IPS-NIHi11 (cell line): ENCODE data around the gene LRP8.

Source experiments
- DNase-seq: peaks from one replicate; pipeline ENCODE4 v3.0.0; 2012; ENCODE audit warnings: mixed read lengths, low spot score

LRP8 gene

DNA sequence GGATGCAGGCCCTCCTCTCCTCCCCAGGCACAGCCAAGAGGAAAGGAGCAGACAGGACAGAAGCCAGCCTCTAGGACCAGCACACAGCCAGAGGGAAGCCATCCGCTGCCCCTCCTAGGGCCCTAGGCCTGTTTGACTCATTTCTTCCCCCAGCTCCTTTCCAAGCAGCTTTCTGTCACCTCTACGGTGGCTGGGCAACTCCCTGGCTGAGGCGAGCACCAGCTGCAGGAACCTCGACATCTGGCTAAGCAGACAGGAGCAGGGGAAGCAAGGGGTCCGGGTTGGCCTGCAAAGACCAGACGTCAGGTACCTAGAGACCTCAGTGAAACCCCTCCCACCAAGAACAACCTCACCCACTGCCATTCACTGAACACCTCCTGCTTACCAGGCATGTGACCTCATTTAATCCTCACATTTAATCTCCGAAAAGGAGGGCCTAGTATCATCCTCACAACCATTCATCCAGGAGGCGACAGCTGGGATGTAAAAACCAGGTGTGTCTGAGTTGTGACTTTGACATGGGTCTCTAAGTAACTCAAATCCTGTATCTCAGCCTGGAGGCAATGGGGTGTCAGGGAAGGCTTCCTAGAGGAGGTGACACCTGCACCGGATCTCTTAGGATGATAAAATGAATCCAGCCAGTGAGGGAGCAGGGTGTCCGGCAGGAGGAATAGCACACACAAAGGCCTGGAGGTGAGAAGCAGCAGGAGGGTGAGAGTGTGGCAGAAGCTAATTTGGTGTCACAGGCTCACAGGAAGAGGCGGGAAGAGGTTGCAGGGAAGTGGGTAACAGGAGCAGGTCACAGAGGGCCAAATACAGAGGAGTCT, 5.9 kb downstream of the LRP8 start:
- no peak for DNase-seq

DNA sequence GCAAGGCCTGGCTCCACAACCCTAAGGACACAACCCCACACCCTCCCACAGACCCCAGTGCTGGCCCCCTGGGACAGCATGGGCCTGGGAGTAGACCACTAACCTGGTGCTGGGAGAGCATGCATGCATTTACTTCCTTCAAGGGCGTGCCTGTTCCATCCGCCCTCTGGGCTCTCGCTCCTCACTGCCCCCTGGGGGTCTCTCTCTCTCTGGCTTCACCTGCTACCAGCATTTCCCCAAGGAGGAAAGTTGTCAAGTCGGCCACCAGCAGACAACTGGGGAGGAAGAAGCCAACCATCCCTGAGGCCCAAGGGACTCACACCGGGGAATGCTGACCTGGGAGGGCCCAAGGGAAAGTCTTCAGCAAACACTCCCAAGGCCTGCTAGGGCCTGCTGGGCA, 6.5 kb downstream of the LRP8 start:
- peak; percentile 64 for DNase-seq

DNA sequence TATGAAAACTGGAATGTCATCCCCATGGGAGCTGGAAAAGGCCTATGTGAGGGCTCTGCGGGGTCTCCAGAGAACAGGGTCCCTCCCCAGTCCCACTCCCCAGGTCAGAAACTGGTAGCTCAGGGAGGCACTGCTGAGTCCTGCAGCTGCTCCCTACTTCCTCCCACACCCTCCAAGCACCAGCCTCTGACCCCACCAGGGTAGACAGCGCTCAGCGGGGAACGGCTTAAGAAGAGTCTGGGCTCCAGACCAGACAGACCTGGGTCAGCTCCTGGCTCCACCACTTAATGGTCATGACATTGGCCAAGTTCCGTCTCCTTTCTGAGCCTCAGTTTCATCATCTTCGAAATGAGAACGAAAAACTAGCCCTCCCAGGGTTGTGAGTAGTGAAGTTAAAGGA, 7.2 kb downstream of the LRP8 start:
- no peak for DNase-seq

DNA sequence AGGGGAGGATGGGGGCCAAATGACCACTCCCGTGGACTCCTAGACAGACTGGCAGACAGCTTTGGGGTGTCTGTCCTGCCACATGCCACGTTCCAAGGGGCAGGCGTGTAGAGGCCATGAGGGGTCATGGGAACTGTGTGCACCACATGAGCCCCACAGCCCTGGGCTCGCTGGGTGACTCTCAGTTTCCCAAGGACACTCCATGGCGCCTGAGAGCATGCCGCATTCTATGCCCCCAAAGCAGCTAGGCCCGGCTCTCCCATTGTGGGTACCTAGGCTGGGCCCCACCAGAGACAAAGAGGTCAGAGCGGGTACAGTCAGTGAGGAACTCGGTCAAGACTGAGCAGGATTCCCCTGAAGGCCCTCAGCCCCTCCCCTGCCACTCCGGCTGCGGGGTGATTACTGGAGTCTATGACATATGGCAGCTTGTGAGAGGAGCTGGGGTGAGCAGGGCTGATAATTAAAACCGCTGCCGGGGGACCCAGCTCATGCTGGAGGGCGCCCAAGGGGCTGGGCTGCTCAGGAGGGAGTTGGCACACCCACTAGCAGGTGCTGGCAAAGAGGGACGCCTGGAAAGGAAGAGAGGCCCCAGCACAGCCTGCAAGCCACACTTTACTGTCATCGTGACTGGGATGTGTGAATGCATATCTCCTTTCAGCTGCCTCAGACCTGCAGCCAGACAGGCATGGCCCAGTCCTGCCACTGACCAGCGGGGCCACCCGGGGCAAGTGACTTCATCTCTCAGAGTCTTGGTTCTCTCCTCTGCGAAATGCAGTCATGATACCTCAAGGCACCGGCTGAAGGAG, 8.4 kb downstream of the LRP8 start:
- no peak for DNase-seq

DNA sequence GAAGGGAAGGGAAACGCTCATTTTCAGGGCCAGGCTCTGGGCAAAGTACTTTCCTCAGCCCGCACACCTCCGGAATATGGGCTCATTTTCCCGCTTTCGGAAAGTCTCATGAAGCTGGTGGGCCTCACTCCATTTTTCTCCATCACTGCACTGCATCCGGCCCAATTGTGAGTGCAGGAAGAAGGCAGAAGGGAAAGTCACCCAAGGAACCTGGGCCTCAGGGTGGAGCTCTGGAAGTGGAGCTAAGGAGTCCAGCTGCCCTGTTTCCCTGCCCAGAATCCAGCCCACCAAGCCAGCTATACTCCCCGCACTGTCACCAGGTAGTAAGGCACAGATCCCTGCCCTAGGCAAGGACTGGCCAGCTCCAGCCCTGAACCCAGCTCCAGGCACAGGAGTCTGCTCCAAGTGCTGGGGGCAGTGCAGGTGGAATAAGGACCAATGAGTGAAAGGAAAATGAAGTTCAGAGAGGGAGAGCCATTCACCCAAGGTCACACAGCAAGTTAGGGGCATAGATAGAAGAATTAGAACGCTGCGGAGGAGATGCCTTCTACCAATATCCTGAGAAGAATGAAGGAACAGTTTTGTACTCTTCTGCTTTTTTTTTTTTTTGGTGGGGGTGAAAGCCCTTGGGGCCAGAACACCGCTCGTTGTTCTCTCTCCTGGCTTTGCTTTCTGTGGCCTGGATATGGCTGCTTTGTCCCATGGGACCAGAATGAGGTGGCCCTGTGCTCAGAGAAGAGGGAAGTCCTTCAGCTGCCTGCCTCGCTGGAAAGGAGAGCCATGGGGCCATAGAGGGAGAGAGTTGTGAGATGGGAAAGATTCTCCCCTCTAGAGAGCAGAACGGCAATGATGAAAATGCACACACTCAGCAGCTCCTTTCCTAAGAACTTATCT, 10.0 kb downstream of the LRP8 start:
- DNase-seq: no peak

DNA sequence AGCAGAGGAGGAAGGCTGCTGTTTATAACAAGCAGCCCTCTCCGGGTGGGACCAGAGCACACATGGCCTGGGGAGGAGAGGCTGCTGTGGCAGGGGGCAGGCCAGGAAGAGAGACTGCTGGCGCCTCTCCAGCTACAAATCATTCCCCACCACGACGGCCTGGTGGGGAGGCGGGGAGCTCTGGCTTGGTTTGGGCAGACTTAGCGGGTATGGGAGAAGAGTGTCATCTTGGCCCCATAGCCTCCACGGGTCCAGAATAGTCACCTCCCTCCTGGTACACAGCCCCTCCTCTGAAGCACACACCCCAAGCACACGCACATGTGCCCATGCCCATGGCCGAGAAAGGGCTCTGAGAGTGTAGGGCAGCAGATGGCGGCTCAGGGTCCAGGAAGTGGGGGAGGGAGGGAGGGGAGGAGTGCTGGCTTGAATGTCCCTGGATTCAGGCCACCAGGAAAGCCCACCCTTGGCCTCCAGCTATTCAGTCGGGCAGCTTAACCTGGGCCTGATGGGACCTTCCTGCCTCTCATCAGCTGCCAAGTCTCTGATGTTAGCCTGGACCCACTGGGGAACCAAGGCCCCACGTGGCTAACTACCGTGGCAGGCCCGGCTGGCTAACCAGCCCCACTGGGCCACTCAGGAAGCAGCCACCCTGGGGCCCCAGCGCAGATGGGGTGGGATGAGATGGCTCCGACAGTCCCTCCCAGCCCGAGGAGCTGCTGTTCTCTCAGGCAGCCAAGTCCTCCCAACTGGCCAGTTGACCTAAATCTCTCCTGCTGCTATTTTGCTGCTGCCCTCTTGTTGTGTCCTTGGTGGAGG, 10.9 kb downstream of the LRP8 start:
- no peak for DNase-seq

DNA sequence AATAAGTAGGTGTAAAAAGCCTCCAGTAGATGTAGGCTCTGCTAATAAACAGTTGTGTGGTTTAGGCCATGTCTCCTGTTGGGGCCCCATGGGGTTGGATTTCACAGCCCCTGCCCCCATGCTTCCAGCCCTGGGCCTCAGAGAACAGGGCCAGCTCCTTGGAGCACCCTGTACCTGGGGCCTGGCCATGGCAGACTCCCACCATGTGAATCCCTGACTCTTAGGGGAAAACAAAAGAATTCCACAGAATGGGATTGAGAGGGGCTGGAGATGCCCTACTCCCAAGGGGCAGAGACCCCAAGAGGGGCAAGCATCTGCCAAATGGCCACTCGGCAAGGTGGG, 11.5 kb downstream of the LRP8 start:
- DNase-seq: no peak

DNA sequence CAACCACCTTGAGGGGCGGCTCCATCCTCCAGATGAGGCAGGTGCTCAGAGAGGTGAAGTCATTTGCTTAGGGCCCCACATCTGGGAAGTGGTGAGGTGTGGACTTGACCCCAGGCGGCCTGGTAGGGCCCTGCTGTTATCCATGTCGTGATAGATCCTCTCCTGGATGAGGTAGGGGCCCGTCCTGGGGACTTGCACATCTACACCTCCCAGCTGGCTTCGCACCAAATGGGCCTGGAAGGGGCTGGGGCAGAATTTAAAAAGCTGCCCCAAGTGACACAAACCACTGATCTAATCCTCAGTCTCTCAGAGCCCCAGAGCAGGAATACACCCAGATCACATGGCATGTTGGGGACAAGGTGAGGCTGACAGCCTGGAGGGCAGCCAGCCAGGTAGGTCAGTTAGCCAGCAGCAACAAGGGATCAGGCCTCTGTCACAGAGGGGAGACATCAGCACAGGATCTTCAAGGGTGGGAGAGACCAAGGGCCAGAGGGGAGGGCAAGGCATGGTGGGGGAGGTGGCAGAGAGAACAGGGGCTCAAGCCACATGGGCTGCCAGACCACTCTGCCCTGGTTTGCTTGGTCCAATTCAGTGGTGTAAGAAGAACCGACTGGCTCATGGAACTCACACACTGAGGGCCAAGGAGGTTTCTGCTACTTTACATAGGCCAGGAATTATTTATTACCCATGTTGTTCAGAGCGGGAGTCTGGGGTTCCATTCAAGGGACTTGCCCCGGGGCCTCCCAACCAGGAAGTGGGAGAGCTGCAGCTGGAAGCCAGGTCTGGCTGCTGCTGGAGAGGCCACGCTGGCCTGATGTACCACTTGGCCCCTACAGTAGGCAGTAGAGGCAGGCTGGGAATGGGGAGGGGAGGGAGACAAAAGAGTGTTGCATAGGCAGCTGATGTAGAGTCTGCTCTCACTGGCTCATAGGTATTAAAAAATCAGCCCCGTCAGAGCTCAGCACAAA, 12.1 kb downstream of the LRP8 start:
- peak; percentile 56 for DNase-seq

DNA sequence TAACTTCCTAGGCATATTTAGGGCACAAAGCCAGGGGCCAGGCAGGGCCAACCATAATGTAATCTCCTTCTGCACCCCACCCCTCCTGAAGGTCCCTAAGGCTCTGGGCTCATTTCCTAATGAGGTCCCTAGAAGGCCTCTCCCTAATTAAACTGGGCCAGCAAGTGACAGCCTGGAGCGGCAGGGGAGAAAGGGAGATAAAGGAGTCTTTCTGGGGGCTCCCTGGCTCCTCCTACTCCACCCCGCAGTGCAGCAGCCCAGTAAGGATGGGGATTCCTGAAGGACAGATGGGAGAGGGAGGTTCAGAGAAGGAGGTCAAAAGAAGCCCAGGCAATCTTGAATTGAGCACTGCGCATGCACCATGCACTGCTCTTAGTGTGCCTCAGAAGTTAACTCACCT, 12.8 kb downstream of the LRP8 start:
- DNase-seq: no peak

DNA sequence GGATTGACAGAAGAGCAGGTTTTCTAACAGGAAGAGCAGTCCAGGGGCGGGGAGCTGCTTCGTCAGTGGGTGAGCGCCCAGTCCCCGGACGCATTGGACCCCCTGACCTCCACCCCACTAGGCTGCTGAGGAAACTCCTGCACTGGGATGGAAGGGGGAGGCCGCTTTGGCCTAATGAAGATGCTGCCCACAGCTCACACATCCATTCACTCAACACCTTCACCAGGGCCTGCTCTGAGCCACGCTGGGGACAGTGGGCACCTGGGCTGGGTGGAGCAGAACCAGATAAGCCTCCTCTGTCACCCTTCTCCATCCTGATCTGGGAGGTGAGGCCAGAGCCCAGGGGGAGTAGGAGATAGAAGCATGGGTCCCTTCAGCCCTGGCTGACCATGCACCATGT, 13.3 kb downstream of the LRP8 start:
- DNase-seq: no peak

DNA sequence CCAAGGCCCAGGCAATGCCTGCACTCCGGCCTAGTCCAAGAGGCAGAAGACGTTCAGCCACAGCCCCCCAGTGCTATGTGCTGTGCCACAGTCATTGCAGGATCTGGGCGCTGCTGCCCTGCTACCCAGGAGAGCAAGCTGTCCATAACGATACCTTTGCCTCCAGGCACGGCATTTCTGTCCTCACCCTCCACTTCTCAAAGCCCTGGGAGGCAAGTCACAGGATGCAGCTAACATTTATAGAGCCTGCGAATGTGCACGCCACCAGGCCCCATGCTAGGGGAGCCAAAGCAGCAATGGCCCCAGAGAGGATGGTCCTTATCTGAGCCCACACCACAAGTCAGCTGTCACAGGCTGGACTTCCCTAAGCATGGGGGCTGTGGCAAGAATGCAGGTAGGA, 13.8 kb downstream of the LRP8 start:
- no peak for DNase-seq

DNA sequence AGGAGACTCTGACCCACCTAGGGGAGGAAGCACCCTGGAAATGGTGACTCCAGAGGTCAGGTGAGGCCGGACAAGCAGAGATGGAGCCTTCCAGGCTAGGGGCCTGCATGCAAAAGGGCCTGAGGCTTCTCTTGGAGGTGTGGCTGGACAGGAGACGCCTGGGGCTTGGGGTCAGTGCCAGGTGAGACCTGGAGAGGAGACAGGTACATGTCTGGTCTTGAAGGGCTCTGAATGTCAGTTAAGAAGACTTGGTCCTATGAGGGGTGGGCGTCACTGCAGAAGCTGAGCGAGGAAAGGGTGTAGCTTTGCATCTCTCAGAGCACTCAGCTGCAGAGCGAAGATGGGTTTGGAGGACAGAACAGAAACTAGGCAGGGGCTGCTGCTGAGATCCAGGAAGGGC, 14.3 kb downstream of the LRP8 start:
- no peak for DNase-seq

DNA sequence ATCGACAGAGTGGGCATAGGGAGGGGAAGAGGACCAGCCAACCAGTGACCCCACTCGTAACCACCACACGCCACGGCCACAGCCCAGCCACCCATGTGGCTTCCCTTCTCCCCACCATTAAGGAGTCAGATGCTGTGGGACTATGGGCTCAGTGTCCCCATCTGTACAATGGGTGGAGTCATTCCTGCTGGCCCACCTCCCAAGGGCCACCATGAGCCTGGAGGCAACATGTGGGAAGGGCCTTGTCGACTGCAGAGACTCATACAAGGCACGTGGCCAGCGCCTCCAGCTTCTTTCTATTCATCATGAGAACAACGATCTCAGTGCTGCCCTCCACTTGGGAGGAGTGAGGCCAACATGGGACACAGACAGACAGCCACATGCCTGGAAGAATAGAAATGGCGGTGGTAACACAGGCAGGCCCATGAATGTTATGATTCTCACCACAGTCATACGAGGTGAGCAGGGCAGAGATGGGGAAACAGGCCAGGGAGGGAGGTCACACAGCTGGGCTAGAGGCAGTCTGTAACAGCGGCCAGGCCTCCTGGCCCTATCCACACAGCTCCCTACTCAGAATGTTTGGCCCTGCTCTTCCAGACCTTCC, 16.1 kb downstream of the LRP8 start:
- DNase-seq: no peak

DNA sequence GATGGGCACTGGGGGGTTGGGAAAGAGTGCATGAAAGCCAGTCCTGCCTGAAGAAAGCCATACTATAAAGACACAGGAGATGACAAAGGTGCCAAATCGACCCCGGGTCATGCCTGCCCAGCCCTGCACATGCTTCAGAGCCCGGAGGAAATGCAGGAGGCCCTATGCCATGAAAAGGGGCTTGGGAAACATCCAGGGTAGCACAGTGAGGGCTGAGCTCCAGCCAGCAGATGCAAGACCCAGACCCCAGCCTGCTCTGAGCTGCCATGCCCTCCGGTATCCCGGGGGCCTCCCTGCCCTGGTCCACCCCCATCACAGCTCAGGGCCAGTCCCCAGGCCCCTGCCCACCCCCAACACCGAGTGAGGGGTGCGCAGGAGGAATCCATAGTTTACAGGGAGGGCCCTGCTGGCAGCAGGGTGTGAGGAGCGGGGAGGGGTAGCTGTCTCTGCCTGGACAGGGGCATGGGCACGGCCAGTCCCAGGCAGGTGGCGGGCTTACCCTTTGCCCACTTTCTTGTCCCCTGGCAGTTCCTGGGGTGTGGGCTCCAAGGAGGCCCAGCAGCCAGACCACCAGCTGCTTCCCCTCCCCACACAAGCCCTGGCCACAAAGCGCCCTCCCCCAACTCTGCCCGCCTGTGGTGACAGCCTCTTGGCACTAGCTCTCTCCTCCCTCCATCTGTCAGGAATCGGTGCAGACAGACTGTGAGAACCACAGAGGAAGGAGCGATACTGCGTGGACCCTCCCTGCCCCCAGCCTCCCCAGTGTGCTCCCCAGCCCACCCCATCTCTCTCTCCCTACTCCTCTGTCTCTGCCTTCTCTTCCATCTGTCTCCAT, 16.8 kb downstream of the LRP8 start:
- no peak for DNase-seq

DNA sequence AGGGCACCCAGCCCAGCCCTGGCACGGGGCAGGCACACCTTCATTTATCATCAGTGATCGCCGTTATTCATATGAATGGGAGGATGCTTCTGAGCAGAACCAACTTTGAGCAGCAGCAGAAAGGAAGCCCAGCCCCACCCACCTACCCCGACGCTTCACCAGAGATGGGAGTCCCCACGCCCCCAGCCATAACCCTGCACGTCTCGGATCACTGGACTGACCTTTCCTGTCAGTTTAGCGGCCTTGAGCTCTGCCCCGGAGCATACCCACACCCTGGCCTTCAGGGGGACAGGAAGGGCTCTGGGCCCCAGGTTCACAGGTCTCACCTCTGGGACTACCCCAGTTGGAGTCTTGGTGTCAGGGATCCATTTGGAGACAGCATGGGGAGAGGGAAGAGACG, 18.1 kb downstream of the LRP8 start:
- no peak for DNase-seq

DNA sequence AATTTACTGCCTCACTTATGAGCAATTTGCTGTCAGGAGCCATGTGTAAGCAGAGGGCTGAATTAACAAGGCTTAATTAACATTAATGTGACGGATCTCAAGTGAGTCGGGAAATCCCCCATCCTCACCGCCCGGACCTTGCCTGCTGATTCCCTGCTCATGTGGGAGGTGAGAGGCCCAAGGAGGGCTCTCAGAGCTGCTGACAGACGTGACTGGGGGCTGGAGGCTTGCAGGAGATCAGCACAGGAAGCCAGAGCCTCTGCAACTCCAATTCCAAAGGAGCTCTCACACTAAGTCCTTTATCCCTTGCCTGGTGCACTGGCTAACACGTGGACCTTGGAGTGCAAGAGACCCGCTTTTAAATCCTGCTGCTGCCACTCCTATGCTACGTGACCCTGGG, 19.4 kb downstream of the LRP8 start:
- DNase-seq: no peak

DNA sequence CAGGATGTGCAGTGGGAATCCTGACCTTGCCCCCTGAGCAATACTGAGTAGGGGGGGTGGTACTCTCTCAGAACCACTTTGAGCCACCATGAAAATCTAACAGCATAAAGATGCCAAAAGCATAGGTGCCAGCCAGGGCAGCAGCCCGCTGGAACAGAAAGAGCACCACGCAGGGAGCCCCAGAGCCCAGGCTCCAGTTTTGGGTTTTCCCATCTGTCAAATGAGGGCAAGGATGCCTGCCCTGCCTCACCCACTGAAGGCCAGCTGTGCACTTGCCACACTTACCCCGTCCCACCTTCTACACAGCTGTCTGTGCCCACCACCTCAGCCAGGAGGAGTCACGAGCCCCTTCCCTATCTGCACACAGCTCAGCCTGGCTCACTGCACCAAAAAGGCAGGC, 20.8 kb downstream of the LRP8 start:
- no peak for DNase-seq

DNA sequence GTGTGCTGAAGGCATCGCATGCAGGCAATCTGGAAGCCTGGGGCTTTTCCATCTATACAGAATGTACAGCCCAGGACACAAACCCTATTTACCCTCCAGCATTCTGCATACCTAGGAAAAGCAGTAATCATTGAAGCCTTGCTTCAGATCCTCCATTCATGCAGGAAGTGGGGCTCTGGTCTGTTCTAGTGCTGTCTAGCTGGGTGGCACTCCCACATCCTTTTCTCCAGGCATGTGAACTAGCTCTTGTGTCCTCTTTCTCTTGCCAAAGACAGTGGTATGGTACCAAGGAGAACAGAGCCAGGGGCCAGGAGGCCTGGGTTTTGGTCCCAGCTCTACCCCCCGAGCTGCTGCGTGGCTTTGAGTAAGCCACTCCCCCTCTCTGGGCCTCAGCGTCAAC, 21.7 kb downstream of the LRP8 start:
- no peak for DNase-seq

DNA sequence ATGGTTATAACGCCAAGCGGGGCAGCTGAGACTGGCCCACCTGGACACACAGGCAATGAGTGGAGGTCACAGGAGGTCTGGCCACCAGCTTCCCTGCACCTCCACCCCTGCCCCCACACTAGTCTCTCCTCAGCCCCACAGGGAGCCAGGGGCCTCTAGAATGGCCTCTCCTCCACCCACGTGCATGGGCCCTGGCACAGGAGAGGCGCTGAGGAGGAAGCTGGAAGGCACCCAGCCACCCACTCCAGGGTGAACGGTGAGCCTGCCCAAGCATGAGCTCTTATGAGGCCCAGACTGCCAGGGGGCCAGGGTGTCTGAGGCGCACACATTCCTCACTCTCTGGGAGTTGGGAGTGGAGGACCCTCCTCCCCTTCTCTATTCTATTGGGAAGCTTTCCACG, 22.2 kb downstream of the LRP8 start:
- no peak for DNase-seq
